Osteoblast (primary cell): ENCODE results near the gene CBR4. TPM values are rescaled to one million over a fixed set of nuclear protein-coding genes. Genes with fewer than 3 reads are reported as not detected.
"Not testable (repeated sequence)": the region's sequence is repeated elsewhere in the genome, so short reads cannot be mapped to it uniquely, and the experiment has no call there.

Source experiments
- DNase-seq: peaks from one replicate; pipeline ENCODE4 v3.0.0; 2011; ENCODE audit warnings: low spot score, mixed read lengths; ENCODE audit not compliant: insufficient read length; ENCODE audit errors: missing footprints
- H2AFZ ChIP-seq: 2 replicates; pipeline ENCODE4 v1.6.0; 2011; ENCODE audit warnings: mild to moderate bottlenecking, low read length
- H3K27ac ChIP-seq: 2 replicates; pipeline ENCODE4 v1.5.1; 2011; ENCODE audit warnings: mild to moderate bottlenecking, low read depth, low read length, moderate library complexity
- H3K27me3 ChIP-seq: 2 replicates; pipeline ENCODE4 v1.6.0; 2012; ENCODE audit warnings: mild to moderate bottlenecking, control low read depth, inconsistent platforms, low read length, moderate library complexity; ENCODE audit not compliant: insufficient read depth
- H3K36me3 ChIP-seq: 2 replicates; pipeline ENCODE4 v1.5.1; 2011; ENCODE audit warnings: mild to moderate bottlenecking, low read length, control low read depth, moderate library complexity; ENCODE audit not compliant: insufficient read depth
- H3K4me1 ChIP-seq: 2 replicates; pipeline ENCODE4 v1.5.1; 2011; ENCODE audit warnings: mild to moderate bottlenecking, low read length, control low read depth, moderate library complexity; ENCODE audit not compliant: insufficient read depth
- H3K4me2 ChIP-seq: 2 replicates; pipeline ENCODE4 v1.6.0; 2011; ENCODE audit warnings: mild to moderate bottlenecking, low read length; ENCODE audit not compliant: insufficient read depth
- H3K4me3 ChIP-seq: fragments of 200-600 bp; sonication (generic); 3 replicates; pipeline ENCODE4 v1.5.1; 2012; ENCODE audit warnings: mild to moderate bottlenecking, low read length, inconsistent platforms; ENCODE audit not compliant: insufficient read depth
- H3K79me2 ChIP-seq: 2 replicates; pipeline ENCODE4 v1.6.0; 2012; ENCODE audit warnings: mild to moderate bottlenecking, low read length, control low read depth, inconsistent platforms; ENCODE audit not compliant: insufficient read depth
- H3K9me3 ChIP-seq: 2 replicates; pipeline ENCODE4 v1.5.1; 2011; ENCODE audit warnings: low read depth, low read length, control low read depth
- H4K20me1 ChIP-seq: 2 replicates; pipeline ENCODE4 v1.6.0; 2012; ENCODE audit warnings: mild to moderate bottlenecking, low read length, control low read depth; ENCODE audit not compliant: insufficient read depth
- total RNA-seq: library from RNA; depleted of rRNA; stranded (reverse); fragments of >200 nt; gene quantifications from 2 replicates; pipeline ENCODE4 v1.2.3, GENCODE V29; 2012
- TF ChIP-seq, protein P1 (sequence below): IDR thresholded peaks from 2 replicates; pipeline ENCODE4 v1.5.1; 2011; ENCODE audit warnings: mild to moderate bottlenecking, low read depth, low read length, moderate library complexity; ENCODE audit errors: extremely low read depth

Gene CBR4
- total RNA-seq, 1 donor: 19.2 TPM

DNA sequence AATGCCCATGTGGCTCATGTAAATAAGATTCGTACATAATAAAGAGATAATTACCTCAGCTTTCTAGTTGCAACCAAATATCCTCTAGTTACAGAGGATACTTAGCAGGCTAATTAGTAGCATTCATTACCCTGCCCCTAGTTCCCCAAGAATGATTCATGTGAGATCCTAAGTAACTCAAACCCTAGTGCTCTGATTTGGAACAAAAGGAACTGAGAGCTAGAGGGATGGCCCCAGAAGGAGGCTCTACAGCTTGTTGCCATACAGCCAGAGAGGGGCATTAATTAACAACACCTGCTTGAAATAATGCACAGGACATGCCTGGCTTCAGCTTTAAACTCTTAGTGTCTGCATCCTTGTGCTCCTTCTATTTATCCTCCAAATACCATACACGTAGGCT is 32.6 kb upstream of the CBR4 start:
- Histone ChIP-seq H3K79me2 (no peaks in the 10 kb centered on the region), H4K20me1 (no peaks in the 10 kb centered on the region), H3K4me2 (no peak overlapping the region), H3K4me3 (no peak overlapping the region), H3K36me3 (no peaks in the 10 kb centered on the region), H3K9me3 (no peaks in the 10 kb centered on the region), H2AFZ (no peak overlapping the region), H3K27me3 (no peaks in the 10 kb centered on the region), H3K4me1 (no peaks in the 10 kb centered on the region), H3K27ac (no peak overlapping the region)
- TF ChIP-seq, protein P1, sequence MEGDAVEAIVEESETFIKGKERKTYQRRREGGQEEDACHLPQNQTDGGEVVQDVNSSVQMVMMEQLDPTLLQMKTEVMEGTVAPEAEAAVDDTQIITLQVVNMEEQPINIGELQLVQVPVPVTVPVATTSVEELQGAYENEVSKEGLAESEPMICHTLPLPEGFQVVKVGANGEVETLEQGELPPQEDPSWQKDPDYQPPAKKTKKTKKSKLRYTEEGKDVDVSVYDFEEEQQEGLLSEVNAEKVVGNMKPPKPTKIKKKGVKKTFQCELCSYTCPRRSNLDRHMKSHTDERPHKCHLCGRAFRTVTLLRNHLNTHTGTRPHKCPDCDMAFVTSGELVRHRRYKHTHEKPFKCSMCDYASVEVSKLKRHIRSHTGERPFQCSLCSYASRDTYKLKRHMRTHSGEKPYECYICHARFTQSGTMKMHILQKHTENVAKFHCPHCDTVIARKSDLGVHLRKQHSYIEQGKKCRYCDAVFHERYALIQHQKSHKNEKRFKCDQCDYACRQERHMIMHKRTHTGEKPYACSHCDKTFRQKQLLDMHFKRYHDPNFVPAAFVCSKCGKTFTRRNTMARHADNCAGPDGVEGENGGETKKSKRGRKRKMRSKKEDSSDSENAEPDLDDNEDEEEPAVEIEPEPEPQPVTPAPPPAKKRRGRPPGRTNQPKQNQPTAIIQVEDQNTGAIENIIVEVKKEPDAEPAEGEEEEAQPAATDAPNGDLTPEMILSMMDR: no peak
- DNase-seq: no peak

DNA sequence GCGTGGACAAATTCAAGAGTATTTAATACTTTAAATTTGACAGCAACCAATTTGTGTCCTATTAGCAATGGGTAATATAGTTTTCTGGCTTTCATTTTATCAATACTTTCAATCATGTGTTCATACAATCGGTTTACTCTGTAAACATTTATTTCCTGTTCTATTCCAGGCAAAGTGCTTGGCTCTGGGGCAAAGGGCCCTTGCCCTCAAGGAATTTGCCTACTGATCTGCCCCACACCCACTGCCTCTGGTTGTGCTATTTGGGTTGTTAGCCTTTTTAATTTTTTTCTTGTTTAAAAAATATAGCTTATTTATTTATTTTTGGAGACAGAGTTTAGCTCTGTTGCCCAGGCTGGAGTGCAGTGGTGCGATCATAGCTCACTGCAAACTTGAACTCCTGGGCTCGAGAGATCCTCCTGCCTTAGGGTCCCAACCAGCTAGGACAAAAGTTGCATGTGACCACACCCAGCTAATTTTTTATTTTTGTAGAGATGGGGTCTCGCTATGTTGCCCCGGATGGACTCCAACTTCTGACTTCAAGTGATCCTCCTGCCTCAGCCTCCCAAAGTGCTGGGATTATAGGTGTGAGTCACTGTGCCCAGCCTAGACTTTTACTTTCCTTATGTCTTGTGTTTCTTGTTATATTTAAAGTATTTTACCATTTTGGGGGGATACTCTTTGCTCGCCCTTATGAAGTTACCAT is 30.7 kb upstream of the CBR4 start:
- H3K27me3 ChIP-seq: no peaks in the 10 kb centered on the region
- no peak overlapping the region for H3K4me3 ChIP-seq
- no peak overlapping the region for H3K4me2 ChIP-seq
- no peaks in the 10 kb centered on the region for H3K36me3 ChIP-seq
- TF ChIP-seq, protein P1: no peak
- no peak overlapping the region for H3K27ac ChIP-seq
- no peaks in the 10 kb centered on the region for H3K9me3 ChIP-seq
- H3K4me1 ChIP-seq: no peaks in the 10 kb centered on the region
- DNase-seq: no peak
- no peak overlapping the region for H2AFZ ChIP-seq
- H3K79me2 ChIP-seq: no peaks in the 10 kb centered on the region
- no peaks in the 10 kb centered on the region for H4K20me1 ChIP-seq

DNA sequence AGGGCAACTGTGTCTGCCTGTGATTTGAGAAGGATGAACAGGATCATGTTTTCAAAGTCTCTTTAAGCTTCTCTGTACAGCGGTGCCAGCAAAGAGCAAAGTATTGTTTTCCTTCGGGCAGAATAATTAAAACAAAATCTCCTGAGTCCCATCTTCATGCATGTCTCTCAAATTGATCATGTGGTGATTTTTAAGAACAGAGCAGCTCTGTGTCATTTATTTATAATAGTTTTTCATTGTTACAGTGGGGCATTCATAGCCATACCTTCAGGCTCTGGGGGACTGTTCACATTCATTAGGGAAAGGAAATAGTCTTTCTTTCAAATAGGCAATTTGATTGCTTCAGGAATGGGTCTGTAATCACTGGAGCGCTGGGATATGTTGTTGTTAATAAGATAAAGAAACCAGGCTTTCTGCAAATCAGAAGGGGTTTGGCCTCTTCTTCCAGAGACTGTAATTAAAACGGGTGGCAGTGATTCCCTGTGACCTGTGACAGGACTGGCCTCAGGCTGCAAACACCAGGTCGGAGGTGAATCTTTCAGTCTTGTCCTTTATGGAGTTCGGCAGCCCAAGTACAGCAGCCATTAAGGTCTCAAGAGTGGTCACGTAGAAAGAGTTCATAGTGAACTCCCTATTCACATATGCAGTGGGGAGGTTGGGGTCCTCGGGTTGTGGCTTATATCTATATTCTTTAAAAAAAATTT is 29.3 kb upstream of the CBR4 start:
- Histone ChIP-seq H3K27me3 (no peaks in the 10 kb centered on the region), H3K36me3 (no peaks in the 10 kb centered on the region), H3K79me2 (no peaks in the 10 kb centered on the region), H4K20me1 (no peaks in the 10 kb centered on the region), H3K4me1 (no peaks in the 10 kb centered on the region), H2AFZ (no peak overlapping the region), H3K4me3 (no peak overlapping the region), H3K4me2 (no peak overlapping the region), H3K27ac (no peak overlapping the region), H3K9me3 (no peaks in the 10 kb centered on the region)
- DNase-seq: no peak
- TF ChIP-seq, protein P1: no peak

DNA sequence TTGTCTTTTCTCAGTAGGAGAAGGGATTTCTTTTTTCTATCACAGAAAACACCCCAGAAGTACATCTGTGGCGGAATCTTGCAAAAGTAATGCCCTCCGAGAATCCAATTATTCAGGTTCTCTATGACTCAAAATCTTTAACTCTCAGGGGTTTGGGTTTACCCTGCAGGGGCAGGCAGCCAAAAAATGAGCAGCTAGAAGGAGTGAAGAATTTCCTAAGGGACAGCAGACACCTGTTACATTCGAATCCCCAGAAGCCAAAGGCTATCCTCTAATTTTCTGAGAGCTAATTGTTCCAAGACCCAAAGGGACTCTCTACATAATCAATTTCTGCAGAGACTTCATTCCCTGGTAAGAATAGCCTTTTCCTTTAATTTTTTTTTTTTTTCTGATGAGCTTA is 27.5 kb upstream of the CBR4 start:
- no peaks in the 10 kb centered on the region for H3K79me2 ChIP-seq
- no peak for DNase-seq
- no peaks in the 10 kb centered on the region for H3K27me3 ChIP-seq
- H3K4me3 ChIP-seq: no peak overlapping the region
- H3K4me1 ChIP-seq: no peaks in the 10 kb centered on the region
- no peak overlapping the region for H3K27ac ChIP-seq
- TF ChIP-seq, protein P1: no peak
- H3K4me2 ChIP-seq: no peak overlapping the region
- no peaks in the 10 kb centered on the region for H4K20me1 ChIP-seq
- no peak overlapping the region for H2AFZ ChIP-seq
- H3K36me3 ChIP-seq: no peaks in the 10 kb centered on the region
- H3K9me3 ChIP-seq: no peaks in the 10 kb centered on the region

DNA sequence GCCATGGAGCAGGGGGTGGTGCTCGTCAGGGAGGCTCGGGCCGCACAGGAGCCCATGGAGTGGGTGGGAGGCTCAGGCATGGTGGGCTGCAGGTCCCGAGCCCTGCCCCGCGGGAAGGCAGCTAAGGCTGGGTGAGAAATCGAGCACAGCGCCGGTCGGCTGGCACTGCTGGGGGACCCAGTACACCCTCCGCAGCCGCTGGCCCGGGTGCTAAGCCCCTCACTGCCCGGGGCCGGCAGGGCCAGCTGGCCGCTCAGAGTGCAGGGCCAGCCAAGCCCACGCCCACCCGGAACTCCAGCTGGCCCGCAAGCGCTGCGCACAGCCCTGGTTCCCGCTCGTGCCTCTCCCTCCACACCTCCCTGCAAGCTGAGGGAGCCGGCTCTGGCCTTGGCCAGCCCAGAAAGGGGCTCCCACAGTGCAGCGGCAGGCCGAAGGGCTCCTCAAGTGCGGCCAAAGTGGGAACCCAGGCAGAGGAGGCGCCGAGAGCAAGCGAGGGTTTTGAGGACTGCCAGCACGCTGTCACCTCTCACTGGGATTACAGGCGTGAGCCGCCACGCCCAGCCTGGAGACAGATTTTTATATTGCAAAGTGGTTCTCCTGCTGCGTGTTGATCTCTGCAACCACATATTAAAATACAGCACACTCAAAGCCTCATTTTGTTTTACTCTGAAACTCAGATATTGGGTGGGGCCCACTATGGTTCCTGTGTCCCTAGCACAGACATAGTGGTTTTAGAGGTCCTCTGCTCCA is 26.0 kb upstream of the CBR4 start:
- not testable (repeated sequence) for H3K4me1 ChIP-seq, H3K4me2 ChIP-seq, DNase-seq, H3K27ac ChIP-seq, H3K36me3 ChIP-seq, H3K4me3 ChIP-seq, H2AFZ ChIP-seq, H3K9me3 ChIP-seq, H3K27me3 ChIP-seq, H4K20me1 ChIP-seq, H3K79me2 ChIP-seq
